ENCODE data around the gene SLC24A4.

- TF ChIP-seq POLR2AphosphoS5 (IDR thresholded peaks at IDR 0.05; ENCODE audit: insufficient read depth in 1 of 2, low read depth in 1 of 2) (no peak), CTCF (IDR thresholded peaks at IDR 0.05) (no peak)
These were observed 197.4 kb downstream of the SLC24A4 start for GRCh38 chr14:92520102-92521057.

Measured in vagina (tissue), 2 donors.